HFFc6 (cell line): ENCODE data around the gene PITHD1. TPM values are rescaled to one million over a fixed set of nuclear protein-coding genes. Genes with fewer than 3 reads are reported as not detected.
"Not testable (repeated sequence)": the region's sequence is repeated elsewhere in the genome, so short reads cannot be mapped to it uniquely, and the experiment has no call there.

Experiments used
- DNase-seq: peaks from one replicate; pipeline ENCODE4 v3.0.0-alpha.2; 2018
- H3K27ac Mint-ChIP-seq: 2 replicates; pipeline ENCODE4 v1.8.0; 2020; ENCODE audit warnings: mild to moderate bottlenecking, mixed read lengths
- H3K27me3 Mint-ChIP-seq: 2 replicates; pipeline ENCODE4 v1.8.0; 2021; ENCODE audit warnings: mild to moderate bottlenecking, moderate library complexity, mixed read lengths; ENCODE audit not compliant: insufficient read depth
- H3K36me3 Mint-ChIP-seq: 2 replicates; pipeline ENCODE4 v1.8.0; 2021; ENCODE audit warnings: low read depth, mixed read lengths
- H3K4me1 Mint-ChIP-seq: 2 replicates; pipeline ENCODE4 v1.8.0; 2020; ENCODE audit warnings: low read depth, mixed read lengths
- H3K4me3 Mint-ChIP-seq: 2 replicates; pipeline ENCODE4 v1.8.0; 2020; ENCODE audit warnings: mild to moderate bottlenecking, moderate library complexity, mixed read lengths
- H3K9me3 Mint-ChIP-seq: 2 replicates; pipeline ENCODE4 v1.8.0; 2020; ENCODE audit warnings: mild to moderate bottlenecking, mixed read lengths
- CTCF ChIP-seq: fragments of 200-600 bp; sonication (generic); IDR thresholded peaks from 2 replicates; pipeline ENCODE4 v1.5.0; 2021; ENCODE audit warnings: antibody characterized with exemption, mild to moderate bottlenecking
- total RNA-seq, 6 experiments: library from RNA; stranded (reverse); fragmentation: NEBNext Ultra II Directional; extraction: Animal tissue kit (Norgen Biotek cat#: 25700); gene quantifications; 2 replicates in 1 of 6; 3 replicates in 5 of 6; pipeline ENCODE4 v1.2.3, GENCODE V29; 2021

PITHD1 gene
- total RNA-seq, 6 experiments from 2014 or later: 41.8 to 45.7 (median 44.8) TPM

GRCh38 chr1:23776217-23776616 lies 2.0 kb upstream of the PITHD1 start:
- no peak for TF ChIP-seq CTCF

DNA sequence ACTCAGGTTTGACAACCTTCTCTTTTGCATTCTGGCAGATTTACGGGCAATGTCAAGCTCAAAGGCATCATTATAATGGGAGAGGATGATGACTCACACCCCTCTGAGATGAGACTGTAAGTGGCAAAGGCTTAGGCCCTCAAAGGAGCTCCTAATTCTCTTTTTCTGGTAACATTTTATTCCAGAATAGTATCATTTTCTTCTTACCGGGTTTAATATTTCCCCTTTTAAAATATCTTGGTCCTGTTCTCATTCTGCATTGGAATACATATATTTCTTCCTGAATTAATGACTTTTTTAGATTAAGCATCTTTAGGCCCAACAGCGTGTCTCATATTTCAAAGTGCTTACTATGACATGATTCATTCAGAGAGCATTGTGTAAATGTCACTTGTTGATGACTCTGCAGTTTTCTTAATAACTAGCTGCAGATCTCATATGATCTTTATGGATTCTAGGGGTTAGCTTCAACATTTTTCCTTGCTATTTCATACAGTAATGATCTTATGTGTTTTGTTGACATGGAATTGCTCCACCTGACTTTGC lies 1.7 kb downstream of the PITHD1 start:
- peak; percentile 62 for DNase-seq
- Mint-ChIP-seq H3K4me3 (peak overlapping the region; percentile 98), H3K4me1 (peaks cover 21% of the 10 kb centered on the region), H3K9me3 (no peaks in the 10 kb centered on the region), H3K36me3 (peaks cover 4% of the 10 kb centered on the region; the same call in 1 of the 2 replicates), H3K27ac (peak overlapping the region; percentile 87), H3K27me3 (no peaks in the 10 kb centered on the region)
- no peak for TF ChIP-seq CTCF

More at GRCh38 chr1:23776217-23776616, 2.0 kb upstream of the PITHD1 start:
- Mint-ChIP-seq H3K4me1 (peaks cover 32% of the 10 kb centered on the region), H3K27me3 (peaks cover 2% of the 10 kb centered on the region; the same call in 1 of the 2 replicates), H3K27ac (no peak overlapping the region), H3K9me3 (no peaks in the 10 kb centered on the region), H3K36me3 (no peaks in the 10 kb centered on the region), H3K4me3 (no peak overlapping the region)
- DNase-seq: no peak

DNA sequence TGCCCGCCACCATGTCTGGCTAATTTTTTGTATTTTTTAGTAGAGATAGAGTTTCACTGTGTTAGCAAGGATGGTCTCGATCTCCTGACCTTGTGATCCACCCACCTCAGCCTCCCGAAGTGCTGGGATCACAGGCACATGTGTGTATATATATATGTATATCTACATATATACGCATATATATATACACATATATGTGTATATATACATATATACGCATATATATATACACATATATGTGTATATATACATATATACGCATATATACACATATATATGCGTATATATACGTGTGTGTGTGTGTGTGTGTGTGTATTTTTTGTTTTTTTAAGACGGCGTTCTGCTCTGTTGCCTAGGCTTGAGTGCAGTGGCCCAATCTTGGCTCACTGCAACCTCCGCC lies 4.9 kb downstream of the PITHD1 start:
- Mint-ChIP-seq H3K36me3 (peaks cover 30% of the 10 kb centered on the region), H3K4me1 (peaks cover 25% of the 10 kb centered on the region)
- H3K4me3 Mint-ChIP-seq, H3K27me3 Mint-ChIP-seq, H3K9me3 Mint-ChIP-seq, H3K27ac Mint-ChIP-seq, DNase-seq: not testable (repeated sequence)

DNA sequence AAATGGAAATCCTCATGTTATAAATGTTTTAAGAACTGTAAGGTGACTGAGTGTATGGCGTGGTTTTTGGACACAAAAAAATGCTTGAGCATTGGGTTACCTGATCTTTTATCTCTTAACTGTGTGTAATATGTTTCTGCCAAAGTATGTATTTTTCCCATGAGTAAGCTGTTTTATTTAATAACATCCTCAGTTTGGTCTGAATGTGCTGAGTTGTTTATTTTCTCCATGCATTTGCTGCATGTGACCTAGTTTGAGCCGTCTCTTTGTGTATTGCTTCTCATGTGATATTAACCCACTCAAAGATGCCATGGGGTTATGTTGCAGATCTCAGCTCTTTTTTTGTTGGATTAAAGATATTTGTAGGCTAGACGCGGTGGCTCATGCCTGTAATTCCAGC lies 6.6 kb downstream of the PITHD1 start:
- Mint-ChIP-seq H3K9me3 (no peaks in the 10 kb centered on the region), H3K27ac (no peak overlapping the region), H3K4me3 (no peak overlapping the region), H3K27me3 (0 out of 2 replicates have a peak, but pooled peaks cover 2% of the 10 kb centered on the region), H3K36me3 (peaks cover 32% of the 10 kb centered on the region), H3K4me1 (peaks cover 31% of the 10 kb centered on the region)
- no peak for TF ChIP-seq CTCF
- DNase-seq: no peak

GRCh38 chr1:23787701-23788100 lies 9.5 kb downstream of the PITHD1 start:
- H3K4me3 Mint-ChIP-seq: no peak overlapping the region
- no peak for TF ChIP-seq CTCF
- peaks cover 7% of the 10 kb centered on the region; the same call in 1 of the 2 replicates for H3K27me3 Mint-ChIP-seq
- peak overlapping the region; percentile 21; the same call in 1 of the 2 replicates for H3K27ac Mint-ChIP-seq
- DNase-seq: no peak
- H3K9me3 Mint-ChIP-seq: no peaks in the 10 kb centered on the region
- H3K4me1 Mint-ChIP-seq: peaks cover 34% of the 10 kb centered on the region
- peaks cover 32% of the 10 kb centered on the region for H3K36me3 Mint-ChIP-seq

DNA sequence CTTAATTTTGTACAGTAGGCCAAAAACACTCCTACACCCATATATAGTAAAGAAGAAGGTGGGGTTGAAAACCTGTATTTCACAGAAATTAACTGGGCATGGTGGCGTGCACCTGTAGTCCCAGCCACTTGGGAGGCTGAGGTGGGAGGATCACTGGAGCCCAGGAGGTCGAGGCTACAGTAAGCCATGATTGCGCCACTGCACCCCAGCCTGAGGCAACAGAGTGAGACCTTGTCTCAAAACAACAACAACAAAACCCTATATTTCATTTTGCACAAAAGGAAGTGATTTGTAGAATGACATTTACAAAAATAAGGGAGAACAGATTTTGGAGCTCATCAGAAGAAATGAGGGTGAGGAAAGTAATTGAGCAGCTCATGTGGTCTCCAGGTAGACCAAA lies 10.5 kb downstream of the PITHD1 start:
- no peaks in the 10 kb centered on the region for H3K9me3 Mint-ChIP-seq
- H3K36me3 Mint-ChIP-seq: peaks cover 32% of the 10 kb centered on the region
- H3K27ac Mint-ChIP-seq: peak overlapping the region; percentile 87
- H3K27me3 Mint-ChIP-seq: peaks cover 12% of the 10 kb centered on the region; the same call in 1 of the 2 replicates
- H3K4me1 Mint-ChIP-seq: peaks cover 34% of the 10 kb centered on the region
- no peak for DNase-seq
- TF ChIP-seq CTCF: no peak
- H3K4me3 Mint-ChIP-seq: 0 out of 2 replicates have a peak overlapping the region, but pooled peaks have one; percentile 54
